Right lobe of liver (tissue), 6 donors: ENCODE data around the gene MCC. TPM values are rescaled to one million over a fixed set of nuclear protein-coding genes. Genes with fewer than 3 reads are reported as not detected.

Experiments
- ATAC-seq, 4 donors: fragments of 200-7000 bp; cut with Tn5 transposase; one replicate each; pipeline ENCODE4 v1.9.1; 2020; ENCODE audit warnings: mild to moderate bottlenecking in 4 of 4, moderate library complexity in 4 of 4
- DNase-seq, 3 donors: peaks; one replicate each; pipeline ENCODE4 v3.0.0-alpha.2; 2020
- H3K27ac ChIP-seq, 3 donors: fragments of 200-600 bp; one replicate each; pipeline ENCODE4 v1.8.0; 2022
- H3K27me3 ChIP-seq, 2 donors: fragments of 200-600 bp; one replicate each; pipeline ENCODE4 v1.8.0; 2022
- H3K36me3 ChIP-seq, 4 donors: fragments of 200-600 bp; sonication (generic) in 1 of 4; one replicate each; pipeline versions ENCODE4 v1.5.1 to v1.8.0; 2017 to 2022; ENCODE audit warnings: control low read depth in 1 of 4
- H3K4me1 ChIP-seq, 4 donors: fragments of 200-600 bp; sonication (generic) in 1 of 4; one replicate each; pipeline versions ENCODE4 v1.5.1 to v1.8.0; 2017 to 2022; ENCODE audit warnings: control low read depth in 1 of 4
- H3K4me3 ChIP-seq, 3 donors: fragments of 200-600 bp; one replicate each; pipeline ENCODE4 v1.8.0; 2022
- H3K9me3 ChIP-seq, 4 donors: fragments of 200-600 bp; sonication (generic) in 1 of 4; one replicate each; pipeline versions ENCODE4 v1.5.1 to v1.8.0; 2017 to 2022; ENCODE audit warnings: control low read depth in 1 of 4
- CTCF ChIP-seq, 4 donors: fragments of 200-600 bp in 3 of 4; fragments of 450-650 bp in 1 of 4; IDR thresholded peaks; one replicate each; pipeline versions ENCODE4 v1.5.1 to v1.8.0; 2016 to 2022; ENCODE audit warnings: antibody characterized with exemption in 4 of 4, mild to moderate bottlenecking in 2 of 4
- POLR2A ChIP-seq: fragments of 450-650 bp; IDR thresholded peaks from one replicate; pipeline ENCODE4 v1.6.1; 2017; ENCODE audit warnings: antibody characterized with exemption, mild to moderate bottlenecking
- WGBS: methylation state at CpG from one replicate; pipeline ENCODE4 v1.1.6; 2018; ENCODE audit warnings: low coverage, low lambda C conversion rate; ENCODE audit not compliant: insufficient coverage; ENCODE audit errors: missing lambda C conversion rate; 5-methylcytosine and 5-hydroxymethylcytosine counted together
- intact Hi-C, 2 donors: fragments of 100-400 bp; cut with DNase I; formaldehyde crosslinking; loops; one replicate each; pipeline versions ENCODE4 v1.11.2 to v1.14.1; 2022
- total RNA-seq, 6 experiments: library from RNA; depleted of rRNA in 2 of 6; stranded (reverse); fragments of >200 nt in 2 of 6; fragmentation: NEBNext Ultra II Directional in 3 of 6; extraction: Animal tissue kit (Norgen Biotek cat#: 25700) in 3 of 6; gene quantifications; one replicate each; pipeline versions ENCODE4 v1.1.0 to v1.2.4, GENCODE V29; 2016 to 2023
- donor health status: DM: no; HTN: yes; CAD: no.
- donor health status: DM: no; HTN: no; CAD: no.
- donor health status: DM: no; HTN: no; CAD: no.
- donor health status: DM: no; HTN: yes; CAD: no.
- donor health status: DM: no; HTN: yes; CAD: no.

Gene MCC
- total RNA-seq, 6 experiments from 2014 or later: 23.1 to 35.2 (median 26.1) TPM

GRCh38 chr5:113172231-113172826 lies 315.9 kb downstream of the MCC start:
- Histone ChIP-seq H3K9me3 (no peaks in the 10 kb centered on the region), H3K27me3 (no peaks in the 10 kb centered on the region), H3K36me3 (no peaks in the 10 kb centered on the region), H3K27ac (no peak overlapping the region), H3K4me1 (peaks cover 0 to 33% (median 5%) of the 10 kb centered on the region in 4 donors), H3K4me3 (no peak overlapping the region)
- TF ChIP-seq CTCF (IDR thresholded peaks at IDR 0.05): no peak
- no peak for TF ChIP-seq POLR2A
- ATAC-seq (no peak), DNase-seq (no peak)
- intact Hi-C loops: no loop called here
- WGBS: 88% methylated on average over 5 of the region's 5 CpGs

GRCh38 chr5:113171520-113171919 lies 316.7 kb downstream of the MCC start:
- Histone ChIP-seq H3K9me3 (no peaks in the 10 kb centered on the region), H3K4me3 (no peak overlapping the region), H3K27ac (no peak overlapping the region), H3K27me3 (no peaks in the 10 kb centered on the region), H3K36me3 (no peaks in the 10 kb centered on the region), H3K4me1 (peaks cover 0 to 32% (median 2%) of the 10 kb centered on the region in 4 donors)
- intact Hi-C loops: no loop called here
- ATAC-seq (no peak), DNase-seq (no peak)
- TF ChIP-seq CTCF (IDR thresholded peaks at IDR 0.05) (no peak), POLR2A (no peak)
- WGBS: 100% methylated on average over 3 of the region's 5 CpGs

GRCh38 chr5:113170707-113171106 lies 317.5 kb downstream of the MCC start:
- no peaks in the 10 kb centered on the region for H3K36me3 ChIP-seq
- DNase-seq (no peak), ATAC-seq (peak in 2 of 4 donors; percentile 8 to 38)
- intact Hi-C loops: no loop called here
- no peak overlapping the region for H3K4me3 ChIP-seq
- WGBS: 100% methylated on average over 1 of the region's 4 CpGs
- TF ChIP-seq POLR2A (no peak), CTCF (IDR thresholded peaks at IDR 0.05) (no peak)
- no peaks in the 10 kb centered on the region for H3K9me3 ChIP-seq
- H3K4me1 ChIP-seq: peaks cover 0 to 32% (median 0%) of the 10 kb centered on the region in 4 donors
- no peaks in the 10 kb centered on the region for H3K27me3 ChIP-seq
- H3K27ac ChIP-seq: no peak overlapping the region

GRCh38 chr5:113169720-113170119 lies 318.5 kb downstream of the MCC start:
- no peak overlapping the region for H3K27ac ChIP-seq
- ATAC-seq (peak; percentile 32 to 68 (median 43)), DNase-seq (no peak)
- no peaks in the 10 kb centered on the region for H3K27me3 ChIP-seq
- no peaks in the 10 kb centered on the region for H3K36me3 ChIP-seq
- whole genome bisulfite sequencing: 15% methylated on average over 1 of the region's 1 CpG
- intact Hi-C loops: no loop called here
- peaks cover 0 to 37% (median 0%) of the 10 kb centered on the region in 4 donors for H3K4me1 ChIP-seq
- no peaks in the 10 kb centered on the region for H3K9me3 ChIP-seq
- no peak overlapping the region for H3K4me3 ChIP-seq
- no peak for TF ChIP-seq POLR2A
- TF ChIP-seq CTCF (IDR thresholded peaks at IDR 0.05): no peak
